HepG2 (cell line): ENCODE measurements around the gene SAMD13. TPM values are rescaled to one million over a fixed set of nuclear protein-coding genes. Genes with fewer than 3 reads are reported as not detected.

Experiments
- ATAC-seq: fragments of 200-7000 bp; cut with Tn5 transposase; 3 replicates; pipeline ENCODE4 v1.9.1; 2020; ENCODE audit warnings: mild to moderate bottlenecking, moderate library complexity
- BruUV-seq: library from RNA; stranded (reverse); fragments of 400-500 nt; replicated peaks from 2 replicates; lab custom pipeline; 2021; lab: Mats Ljungman, UMichigan
- CTCF ChIA-PET: fragments of 300-600 bp; formaldehyde crosslinking; extraction: SDS; loops from one replicate; lab custom pipeline; 2021; ENCODE audit warnings: low total read pairs, inconsistent platforms, low intra/inter-chr PET ratio; lab: Yijun Ruan, JAX
- POLR2A ChIA-PET: fragments of 350-600 bp; sonication (Branson Sonifier 250); formaldehyde crosslinking; loops from one replicate; lab custom pipeline; 2020; ENCODE audit warnings: antibody characterized with exemption, inconsistent platforms; lab: Yijun Ruan, JAX
- DNase-seq: peaks from one replicate; pipeline ENCODE4 v3.0.0-alpha.2; 2015; ENCODE audit warnings: low spot score
- FAIRE-seq: peaks from 3 replicates; lab custom pipeline; 2011; peaks lifted over from hg19 to GRCh38; lab: Jason Lieb, UNC
- H2AFZ ChIP-seq: one replicate; pipeline ENCODE4 v1.6.1; 2011; ENCODE audit warnings: low read length, inconsistent platforms
- H3K27ac ChIP-seq: fragments of 300-600 bp; 3 replicates; pipeline ENCODE4 v1.8.0; 2011; ENCODE audit warnings: mixed run types, mild to moderate bottlenecking, mixed read lengths, low read length, inconsistent platforms; ENCODE audit not compliant: insufficient read depth; ENCODE audit errors: extremely low read length
- H3K27me3 ChIP-seq, 2 experiments: fragments of 200-600 bp in 1 of 2; 2 replicates in 1 of 2; 3 replicates in 1 of 2; pipeline versions ENCODE4 v1.6.0 to v1.8.0; 2011; ENCODE audit warnings: low read length in 2 of 2, mild to moderate bottlenecking in 2 of 2, moderate library complexity in 2 of 2, inconsistent platforms in 1 of 2; ENCODE audit not compliant: insufficient read depth in 2 of 2, control insufficient read depth in 1 of 2
- H3K36me3 ChIP-seq, 2 experiments: fragments of 200-600 bp in 1 of 2; replicated peaks in 1 of 2; 2 replicates in 1 of 2; 3 replicates in 1 of 2; pipeline versions ENCODE4 v1.5.1 to v1.8.0; 2011; ENCODE audit warnings: low read length in 2 of 2, inconsistent platforms in 1 of 2; ENCODE audit not compliant: insufficient read depth in 2 of 2, control insufficient read depth in 1 of 2
- H3K4me1 ChIP-seq: 2 replicates; pipeline ENCODE4 v1.5.1; 2012; ENCODE audit warnings: low read length, inconsistent platforms; ENCODE audit not compliant: insufficient read depth
- H3K4me2 ChIP-seq: 2 replicates; pipeline ENCODE4 v1.6.0; 2011; ENCODE audit warnings: low read depth, low read length, inconsistent platforms
- H3K4me3 ChIP-seq, 3 experiments: fragments of 200-600 bp in 1 of 3; sonication (generic), shearing (Covaris generic) in 1 of 3; replicated peaks in 1 of 3; 2 replicates each; pipeline ENCODE4 v1.5.1; 2011 to 2016; ENCODE audit warnings: low read length in 3 of 3, inconsistent platforms in 2 of 3, low read depth in 2 of 3, mild to moderate bottlenecking in 2 of 3, control low read depth in 1 of 3, mixed read lengths in 1 of 3; ENCODE audit not compliant: insufficient read depth in 1 of 3
- H3K79me2 ChIP-seq: one replicate; pipeline ENCODE4 v1.6.1; 2011; ENCODE audit warnings: low read length, inconsistent platforms; ENCODE audit not compliant: insufficient read depth
- H3K9ac ChIP-seq: 2 replicates; pipeline ENCODE4 v1.6.0; 2011; ENCODE audit warnings: mild to moderate bottlenecking, low read depth, low read length, inconsistent platforms; ENCODE audit not compliant: insufficient read depth
- H3K9me3 ChIP-seq: 2 replicates; pipeline ENCODE4 v1.5.1; 2012; ENCODE audit warnings: mild to moderate bottlenecking, low read length
- H4K20me1 ChIP-seq: 2 replicates; pipeline ENCODE4 v1.6.0; 2011; ENCODE audit warnings: inconsistent platforms, mild to moderate bottlenecking, low read length, moderate library complexity; ENCODE audit not compliant: insufficient read depth
- KAT2B ChIP-seq: fragments of 150-350 bp; IDR thresholded peaks from 2 replicates; pipeline ENCODE4 v1.6.1; 2014; ENCODE audit warnings: low read depth, low read length, borderline replicate concordance
- ZNF652 ChIP-seq: IDR thresholded peaks from 2 replicates; pipeline ENCODE4 v1.6.1; 2016; ENCODE audit warnings: low read depth, borderline replicate concordance
- ZNF746 ChIP-seq: sonication (generic); formaldehyde crosslinking; IDR thresholded peaks from 2 replicates; pipeline ENCODE4 v1.8.0; 2022; ENCODE audit warnings: mild to moderate bottlenecking, missing genetic modification reagents
- WGBS: methylation state at CpG from one replicate; pipeline ENCODE4 v1.1.6; 2017; ENCODE audit warnings: low lambda C conversion rate; 5-methylcytosine and 5-hydroxymethylcytosine counted together
- in situ Hi-C: cut with HindIII; loops from 2 replicates; pipeline ENCODE4 v1.10.0; 2017; ENCODE audit warnings: low pct_unique_long_range_greater_than_20kb; ENCODE audit not compliant: extremely low pct_ligation_motif_present
- intact Hi-C: fragments of 100-400 bp; cut with micrococcal nuclease; formaldehyde crosslinking; loops from one replicate; pipeline ENCODE4 v1.10.0; 2022; ENCODE audit not compliant: unreplicated experiment
- polyA plus RNA-seq, 8 experiments: library from polyadenylated mRNA; depleted of rRNA in 3 of 8; stranded (reverse) in 7 of 8; unstranded in 1 of 8; fragments of >200 nt; fragmentation: Illumina TruSeq in 4 of 8; extraction: Trizol in 4 of 8; gene quantifications; 2 replicates each; pipeline versions ENCODE4 v1.2.1 to v1.2.3, GENCODE V29; 2011 to 2016; ENCODE audit warnings: low read depth in 4 of 8, missing spikeins in 1 of 8, mixed read lengths in 1 of 8; ENCODE audit not compliant: insufficient read depth in 1 of 8
- total RNA-seq, 5 experiments: library from RNA; depleted of rRNA; stranded (reverse); fragments of >200 nt; fragmentation: Illumina TruSeq; extraction: Trizol; gene quantifications; 2 replicates each; pipeline ENCODE4 v1.2.3, GENCODE V29; 2016; ENCODE audit warnings: low read depth in 1 of 5
- TF ChIP-seq, protein P1 (sequence below): sonication (generic); formaldehyde crosslinking; IDR thresholded peaks from 2 replicates; pipeline ENCODE4 v1.4.0; 2020; ENCODE audit warnings: mild to moderate bottlenecking, missing genetic modification reagents
- TF ChIP-seq, protein P2 (sequence below): sonication (generic); formaldehyde crosslinking; IDR thresholded peaks from 2 replicates; pipeline ENCODE4 v1.5.0; 2020; ENCODE audit warnings: mild to moderate bottlenecking, missing genetic modification reagents, borderline replicate concordance
- TF ChIP-seq, protein P3 (sequence below): sonication (generic); formaldehyde crosslinking; IDR thresholded peaks from 2 replicates; pipeline ENCODE4 v1.5.0; 2020; ENCODE audit warnings: missing genetic modification reagents, mild to moderate bottlenecking, borderline replicate concordance
- TF ChIP-seq, protein P4 (sequence below): IDR thresholded peaks from 2 replicates; pipeline ENCODE4 v1.6.1; 2016; ENCODE audit warnings: control low read depth

SAMD13 gene
- total and polyA plus RNA-seq, 2 of the 13 experiments (the other 11 are each of a cell fraction or from before 2014, with no cell fraction given): 0.09 to 0.18 TPM

DNA sequence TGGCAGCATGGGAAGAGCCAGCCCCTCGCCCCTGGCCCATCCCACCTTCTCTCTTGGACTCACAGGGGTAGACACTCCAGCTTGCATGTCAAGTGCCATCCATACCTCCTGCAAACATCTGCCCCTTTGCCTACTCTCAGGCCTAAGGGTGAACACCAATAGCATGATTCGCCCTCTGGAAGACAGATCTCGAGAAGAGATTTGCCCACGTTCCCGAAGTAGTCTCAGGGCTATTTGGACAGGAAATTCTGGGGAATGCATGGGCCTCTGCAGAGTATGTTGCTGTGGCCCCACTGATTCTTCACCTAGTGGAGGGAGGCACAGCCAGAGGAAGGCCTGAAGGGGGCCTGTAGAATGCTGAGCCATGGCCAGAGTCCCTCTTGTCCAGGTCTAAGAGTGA lies 66.9 kb downstream of the SAMD13 start:
- in situ Hi-C loops: no loop called here
- H3K4me2 ChIP-seq: no peak overlapping the region
- no TSS peak for BruUV-seq
- POLR2A ChIA-PET: no interaction called here
- CTCF ChIA-PET: no interaction called here
- H3K9ac ChIP-seq: no peak overlapping the region
- H3K4me3 ChIP-seq: no peak overlapping the region
- H3K9me3 ChIP-seq: no peaks in the 10 kb centered on the region
- TF ChIP-seq ZNF746 (CRISPR knock-in tag): no peak
- TF ChIP-seq, protein P1, sequence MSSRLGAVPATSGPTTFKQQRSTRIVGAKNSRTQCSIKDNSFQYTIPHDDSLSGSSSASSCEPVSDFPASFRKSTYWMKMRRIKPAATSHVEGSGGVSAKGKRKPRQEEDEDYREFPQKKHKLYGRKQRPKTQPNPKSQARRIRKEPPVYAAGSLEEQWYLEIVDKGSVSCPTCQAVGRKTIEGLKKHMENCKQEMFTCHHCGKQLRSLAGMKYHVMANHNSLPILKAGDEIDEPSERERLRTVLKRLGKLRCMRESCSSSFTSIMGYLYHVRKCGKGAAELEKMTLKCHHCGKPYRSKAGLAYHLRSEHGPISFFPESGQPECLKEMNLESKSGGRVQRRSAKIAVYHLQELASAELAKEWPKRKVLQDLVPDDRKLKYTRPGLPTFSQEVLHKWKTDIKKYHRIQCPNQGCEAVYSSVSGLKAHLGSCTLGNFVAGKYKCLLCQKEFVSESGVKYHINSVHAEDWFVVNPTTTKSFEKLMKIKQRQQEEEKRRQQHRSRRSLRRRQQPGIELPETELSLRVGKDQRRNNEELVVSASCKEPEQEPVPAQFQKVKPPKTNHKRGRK (CRISPR knock-in tag): no peak
- no peak for TF ChIP-seq KAT2B
- TF ChIP-seq, protein P2, sequence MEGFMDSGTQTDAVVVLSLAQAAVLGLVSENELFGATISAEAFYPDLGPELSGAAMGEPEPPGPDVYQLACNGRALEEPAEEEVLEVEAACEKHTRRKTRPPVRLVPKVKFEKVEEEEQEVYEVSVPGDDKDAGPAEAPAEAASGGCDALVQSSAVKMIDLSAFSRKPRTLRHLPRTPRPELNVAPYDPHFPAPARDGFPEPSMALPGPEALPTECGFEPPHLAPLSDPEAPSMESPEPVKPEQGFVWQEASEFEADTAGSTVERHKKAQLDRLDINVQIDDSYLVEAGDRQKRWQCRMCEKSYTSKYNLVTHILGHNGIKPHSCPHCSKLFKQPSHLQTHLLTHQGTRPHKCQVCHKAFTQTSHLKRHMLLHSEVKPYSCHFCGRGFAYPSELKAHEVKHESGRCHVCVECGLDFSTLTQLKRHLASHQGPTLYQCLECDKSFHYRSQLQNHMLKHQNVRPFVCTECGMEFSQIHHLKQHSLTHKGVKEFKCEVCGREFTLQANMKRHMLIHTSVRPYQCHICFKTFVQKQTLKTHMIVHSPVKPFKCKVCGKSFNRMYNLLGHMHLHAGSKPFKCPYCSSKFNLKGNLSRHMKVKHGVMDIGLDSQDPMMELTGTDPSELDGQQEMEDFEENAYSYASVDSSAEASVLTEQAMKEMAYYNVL (CRISPR knock-in tag): no peak
- TF ChIP-seq, protein P3, sequence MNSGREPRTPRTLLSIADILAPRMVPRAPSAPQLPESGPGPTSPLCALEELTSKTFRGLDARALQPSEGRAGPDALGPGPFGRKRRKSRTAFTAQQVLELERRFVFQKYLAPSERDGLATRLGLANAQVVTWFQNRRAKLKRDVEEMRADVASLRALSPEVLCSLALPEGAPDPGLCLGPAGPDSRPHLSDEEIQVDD (CRISPR knock-in tag): no peak
- TF ChIP-seq ZNF652 (CRISPR knock-in tag): no peak
- TF ChIP-seq, protein P4, sequence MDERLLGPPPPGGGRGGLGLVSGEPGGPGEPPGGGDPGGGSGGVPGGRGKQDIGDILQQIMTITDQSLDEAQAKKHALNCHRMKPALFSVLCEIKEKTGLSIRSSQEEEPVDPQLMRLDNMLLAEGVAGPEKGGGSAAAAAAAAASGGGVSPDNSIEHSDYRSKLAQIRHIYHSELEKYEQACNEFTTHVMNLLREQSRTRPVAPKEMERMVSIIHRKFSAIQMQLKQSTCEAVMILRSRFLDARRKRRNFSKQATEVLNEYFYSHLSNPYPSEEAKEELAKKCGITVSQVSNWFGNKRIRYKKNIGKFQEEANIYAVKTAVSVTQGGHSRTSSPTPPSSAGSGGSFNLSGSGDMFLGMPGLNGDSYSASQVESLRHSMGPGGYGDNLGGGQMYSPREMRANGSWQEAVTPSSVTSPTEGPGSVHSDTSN (CRISPR knock-in tag): no peak
- TF ChIP-seq, all 625 proteins: peak for 0
- Histone ChIP-seq H2AFZ (no peak overlapping the region), H3K27ac (no peak overlapping the region), H3K4me1 (0 out of 2 replicates have a peak, but pooled peaks cover 6% of the 10 kb centered on the region), H3K79me2 (no peaks in the 10 kb centered on the region), H4K20me1 (no peaks in the 10 kb centered on the region), H3K27me3 (no peaks in the 10 kb centered on the region), H3K36me3 (no peaks in the 10 kb centered on the region)
- FAIRE-seq (no peak), ATAC-seq (no peak), DNase-seq (no peak)
- 10% methylated on average over 5 of the region's 5 CpGs for WGBS
- intact Hi-C loops: no loop called here
